OCI-LY1 (cell line): ENCODE measurements around the gene NKAIN4.

Experiments used
- H2AFZ ChIP-seq: fragments of 200-600 bp; sonication (generic), shearing (Covaris generic); 2 replicates; pipeline ENCODE4 v1.6.0; 2014; ENCODE audit warnings: antibody characterized with exemption, mild to moderate bottlenecking, low read length
- H3F3A ChIP-seq: fragments of 200-600 bp; sonication (generic), shearing (Covaris generic); 2 replicates; pipeline ENCODE4 v1.6.0; 2014; ENCODE audit warnings: mild to moderate bottlenecking, antibody characterized with exemption, low read length, moderate library complexity; ENCODE audit not compliant: insufficient read depth
- H3K27ac ChIP-seq: fragments of 200-600 bp; sonication (generic); 2 replicates; pipeline ENCODE4 v1.5.1; 2014; ENCODE audit warnings: low read length, mixed run types, mild to moderate bottlenecking, low read depth; ENCODE audit not compliant: poor library complexity, severe bottlenecking
- H3K27me3 ChIP-seq: fragments of 200-600 bp; sonication (generic); 2 replicates; pipeline ENCODE4 v1.6.0; 2014; ENCODE audit warnings: antibody characterized with exemption, mild to moderate bottlenecking, low read length, moderate library complexity; ENCODE audit not compliant: insufficient read depth
- H3K36me3 ChIP-seq: fragments of 200-600 bp; sonication (generic); 2 replicates; pipeline ENCODE4 v1.6.1; 2014; ENCODE audit warnings: mild to moderate bottlenecking, antibody characterized with exemption, low read length, moderate library complexity, mixed read lengths; ENCODE audit not compliant: insufficient read depth
- H3K4me1 ChIP-seq: fragments of 200-600 bp; sonication (generic); 2 replicates; pipeline ENCODE4 v1.5.1; 2014; ENCODE audit warnings: mild to moderate bottlenecking, low read length, moderate library complexity; ENCODE audit not compliant: insufficient read depth, severe bottlenecking
- H3K4me2 ChIP-seq: fragments of 200-600 bp; sonication (generic), shearing (Covaris generic); 2 replicates; pipeline ENCODE4 v1.6.1; 2014; ENCODE audit warnings: low read length
- H3K4me3 ChIP-seq: fragments of 200-600 bp; sonication (generic); 2 replicates; pipeline ENCODE4 v1.5.1; 2014; ENCODE audit warnings: low read length, low read depth, mild to moderate bottlenecking, mixed read lengths; ENCODE audit not compliant: poor library complexity, severe bottlenecking
- H3K79me2 ChIP-seq: fragments of 200-600 bp; shearing (Covaris generic); 2 replicates; pipeline ENCODE4 v1.6.1; 2016; ENCODE audit warnings: mixed run types, low read length, mixed read lengths; ENCODE audit not compliant: insufficient read depth
- H3K9ac ChIP-seq: fragments of 200-600 bp; sonication (generic), shearing (Covaris generic); 2 replicates; pipeline ENCODE4 v1.6.1; 2014; ENCODE audit warnings: mild to moderate bottlenecking, low read length, mixed read lengths
- H3K9me2 ChIP-seq: fragments of 200-600 bp; sonication (generic), shearing (Covaris generic); 2 replicates; pipeline ENCODE4 v1.6.1; 2014; ENCODE audit warnings: low read depth, mild to moderate bottlenecking, low read length, mixed read lengths
- H3K9me3 ChIP-seq: fragments of 200-600 bp; shearing (Covaris generic); 2 replicates; pipeline ENCODE4 v1.6.1; 2014; ENCODE audit warnings: low read length, mixed read lengths
- H4K20me1 ChIP-seq: fragments of 200-600 bp; sonication (generic), shearing (Covaris generic); 2 replicates; pipeline ENCODE4 v1.6.0; 2016; ENCODE audit warnings: mild to moderate bottlenecking, low read length; ENCODE audit not compliant: insufficient read depth
- CTCF ChIP-seq: fragments of 200-600 bp; sonication (generic), shearing (Covaris generic); IDR thresholded peaks from 2 replicates; pipeline ENCODE4 v1.5.1; 2017; ENCODE audit warnings: mild to moderate bottlenecking, antibody characterized with exemption, low read length, moderate library complexity, mixed read lengths
- EZH2 ChIP-seq: fragments of 200-600 bp; sonication (generic), shearing (Covaris generic); IDR thresholded peaks from 2 replicates; pipeline ENCODE4 v1.8.0; 2017; ENCODE audit warnings: borderline replicate concordance, mixed run types, mild to moderate bottlenecking, antibody characterized with exemption, low read length, moderate library complexity, mixed read lengths

The NKAIN4 gene

GRCh38 chr20:63206878-63207277 lies 47.4 kb downstream of the NKAIN4 start:
- peaks cover 25% of the 10 kb centered on the region for H3K79me2 ChIP-seq
- H3K27me3 ChIP-seq, result no peaks in the 10 kb centered on the region
- H3K27ac ChIP-seq, result no peak overlapping the region
- H3K4me1 ChIP-seq, result no peaks in the 10 kb centered on the region
- TF ChIP-seq CTCF, result no peak
- no peak for TF ChIP-seq EZH2
- no peaks in the 10 kb centered on the region for H4K20me1 ChIP-seq
- H3K9me3 ChIP-seq, result no peaks in the 10 kb centered on the region
- no peak overlapping the region for H3K4me2 ChIP-seq
- H3K4me3 ChIP-seq, result no peak overlapping the region
- H3K36me3 ChIP-seq, result peaks cover 93% of the 10 kb centered on the region
- H2AFZ ChIP-seq, result no peak overlapping the region
- H3F3A ChIP-seq, result no peaks in the 10 kb centered on the region
- no peak overlapping the region for H3K9ac ChIP-seq
- no peaks in the 10 kb centered on the region for H3K9me2 ChIP-seq

GRCh38 chr20:63205896-63206295 lies 48.4 kb downstream of the NKAIN4 start:
- H3K4me2 ChIP-seq, result no peak overlapping the region
- no peaks in the 10 kb centered on the region for H4K20me1 ChIP-seq
- H2AFZ ChIP-seq, result no peak overlapping the region
- H3K9ac ChIP-seq, result no peak overlapping the region
- no peaks in the 10 kb centered on the region for H3K27me3 ChIP-seq
- TF ChIP-seq EZH2 (no peak), CTCF (no peak)
- no peaks in the 10 kb centered on the region for H3K9me3 ChIP-seq
- H3K9me2 ChIP-seq, result no peaks in the 10 kb centered on the region
- peaks cover 21% of the 10 kb centered on the region for H3K79me2 ChIP-seq
- H3K4me1 ChIP-seq, result no peaks in the 10 kb centered on the region
- H3F3A ChIP-seq, result no peaks in the 10 kb centered on the region
- H3K36me3 ChIP-seq, result peaks cover 92% of the 10 kb centered on the region
- H3K4me3 ChIP-seq, result no peak overlapping the region
- no peak overlapping the region for H3K27ac ChIP-seq

- H2AFZ ChIP-seq, result no peak overlapping the region
- no peaks in the 10 kb centered on the region for H3K9me3 ChIP-seq
- no peaks in the 10 kb centered on the region for H3K4me1 ChIP-seq
- no peak overlapping the region for H3K27ac ChIP-seq
- H3K79me2 ChIP-seq, result peaks cover 14% of the 10 kb centered on the region
- H4K20me1 ChIP-seq, result peaks cover 2% of the 10 kb centered on the region; the same call in 1 of the 2 replicates
- no peaks in the 10 kb centered on the region for H3F3A ChIP-seq
- no peak overlapping the region for H3K4me2 ChIP-seq
- H3K27me3 ChIP-seq, result no peaks in the 10 kb centered on the region
- TF ChIP-seq CTCF (no peak), EZH2 (no peak)
- H3K9ac ChIP-seq, result no peak overlapping the region
- H3K36me3 ChIP-seq, result peaks cover 84% of the 10 kb centered on the region
- no peak overlapping the region for H3K4me3 ChIP-seq
- H3K9me2 ChIP-seq, result no peaks in the 10 kb centered on the region
Measured at GRCh38 chr20:63204362-63204761, 49.9 kb downstream of the NKAIN4 start.
